Natural killer cell (primary cell): ENCODE measurements around the gene FOXD4L6. TPM values are rescaled to one million over a fixed set of nuclear protein-coding genes. Genes with fewer than 3 reads are reported as not detected.
"Not testable (repeated sequence)": the region's sequence is repeated elsewhere in the genome, so short reads cannot be mapped to it uniquely, and the experiment has no call there.

Experiments used
- ATAC-seq, 3 donors: fragments of 150-1000 bp in 2 of 3; fragments of 200-7000 bp in 1 of 3; cut with Tn5 transposase; 1 replicate in 1 of 3; 2 replicates in 2 of 3; pipeline ENCODE4 v1.10.0; 2021; ENCODE audit warnings: mild to moderate bottlenecking in 2 of 3, moderate library complexity in 2 of 3
- DNase-seq, 2 donors: peaks; one replicate each; pipeline versions ENCODE4 v3.0.0 to v3.0.0-alpha.2; 2013 to 2021; ENCODE audit warnings: mixed read lengths in 1 of 2
- H3K27ac ChIP-seq: one replicate; pipeline ENCODE4 v1.5.1; 2013; ENCODE audit warnings: mild to moderate bottlenecking, low read length
- H3K27me3 ChIP-seq: one replicate; pipeline ENCODE4 v1.6.1; 2013; ENCODE audit warnings: low read length; ENCODE audit not compliant: control insufficient read depth, insufficient read depth
- H3K36me3 ChIP-seq: one replicate; pipeline ENCODE4 v1.6.1; 2013; ENCODE audit warnings: low read length; ENCODE audit not compliant: control insufficient read depth, insufficient read depth
- H3K4me1 ChIP-seq: one replicate; pipeline ENCODE4 v1.6.1; 2013; ENCODE audit warnings: low read length; ENCODE audit not compliant: control insufficient read depth, insufficient read depth
- H3K4me3 ChIP-seq: one replicate; pipeline ENCODE4 v1.5.1; 2013; ENCODE audit warnings: low read length
- H3K9me3 ChIP-seq: one replicate; pipeline ENCODE4 v1.6.1; 2013; ENCODE audit warnings: low read length; ENCODE audit not compliant: control insufficient read depth, insufficient read depth
- H3K27ac Mint-ChIP-seq, 2 donors: one replicate each; pipeline ENCODE4 v1.8.0; 2022; ENCODE audit warnings: mild to moderate bottlenecking in 2 of 2, mixed read lengths in 2 of 2, moderate library complexity in 1 of 2
- H3K27me3 Mint-ChIP-seq, 2 donors: one replicate each; pipeline ENCODE4 v1.8.0; 2022; ENCODE audit warnings: low read depth in 2 of 2, mixed read lengths in 2 of 2
- H3K36me3 Mint-ChIP-seq: one replicate; pipeline ENCODE4 v1.8.0; 2022; ENCODE audit warnings: mixed read lengths
- H3K4me1 Mint-ChIP-seq, 2 donors: one replicate each; pipeline ENCODE4 v1.8.0; 2022; ENCODE audit warnings: mixed read lengths in 2 of 2
- H3K4me3 Mint-ChIP-seq: one replicate; pipeline ENCODE4 v1.8.0; 2022; ENCODE audit warnings: mild to moderate bottlenecking, moderate library complexity, mixed read lengths
- H3K9me3 Mint-ChIP-seq, 2 donors: one replicate each; pipeline ENCODE4 v1.8.0; 2022; ENCODE audit warnings: mixed read lengths in 2 of 2
- WGBS: methylation state at CpG from one replicate; pipeline ENCODE4 v1.1.7; 2013; ENCODE audit warnings: missing lambda C conversion rate; ENCODE audit not compliant: insufficient coverage; 5-methylcytosine and 5-hydroxymethylcytosine counted together
- intact Hi-C: fragments of 100-400 bp; cut with micrococcal nuclease; formaldehyde crosslinking; loops from one replicate; pipeline ENCODE4 v1.14.2; 2022
- total RNA-seq, 4 donors: library from RNA; stranded (reverse); fragments of 120-200 nt in 1 of 4; gene quantifications; one replicate each; pipeline versions ENCODE4 v1.2.3 to v1.2.4, GENCODE V29; 2013 to 2022

The FOXD4L6 gene
- total RNA-seq, 3 donors from 2014 or later (not counting 1 experiment from before 2014, with no cell fraction given) = not detected

GRCh38 chr9:41110913-41111312, 17.6 kb downstream of the FOXD4L6 start:
- DNase-seq, H3K27me3 Mint-ChIP-seq, intact Hi-C loops, H3K27me3 ChIP-seq, H3K4me1 Mint-ChIP-seq, ATAC-seq, H3K9me3 ChIP-seq, H3K9me3 Mint-ChIP-seq, H3K36me3 Mint-ChIP-seq, H3K4me1 ChIP-seq, H3K36me3 ChIP-seq, H3K27ac ChIP-seq, H3K4me3 Mint-ChIP-seq, H3K4me3 ChIP-seq, H3K27ac Mint-ChIP-seq: not testable (repeated sequence)
- WGBS = 31% methylated on average over 3 of the region's 10 CpGs

- H3K9me3 Mint-ChIP-seq, H3K27ac Mint-ChIP-seq, H3K4me3 Mint-ChIP-seq, H3K36me3 ChIP-seq, H3K4me1 ChIP-seq, H3K36me3 Mint-ChIP-seq, intact Hi-C loops, DNase-seq, H3K9me3 ChIP-seq, H3K27me3 Mint-ChIP-seq, ATAC-seq, H3K4me1 Mint-ChIP-seq, H3K27ac ChIP-seq, H3K27me3 ChIP-seq, H3K4me3 ChIP-seq: not testable (repeated sequence)
- no CpG with 5 or more reads among the region's 13 CpGs for WGBS
Measured at GRCh38 chr9:41109253-41109652, 19.2 kb downstream of the FOXD4L6 start.

GRCh38 chr9:41108816-41109215, 19.7 kb downstream of the FOXD4L6 start:
- H3K27me3 Mint-ChIP-seq, intact Hi-C loops, H3K36me3 Mint-ChIP-seq, H3K4me3 Mint-ChIP-seq, H3K9me3 Mint-ChIP-seq, DNase-seq, ATAC-seq, H3K27ac ChIP-seq, H3K4me3 ChIP-seq, H3K36me3 ChIP-seq, H3K4me1 Mint-ChIP-seq, H3K4me1 ChIP-seq, H3K27me3 ChIP-seq, H3K9me3 ChIP-seq, H3K27ac Mint-ChIP-seq: not testable (repeated sequence)
- WGBS = no CpG with 5 or more reads among the region's 22 CpGs

GRCh38 chr9:41106472-41107116, 21.9 kb downstream of the FOXD4L6 start:
- WGBS = 28% methylated on average over 7 of the region's 34 CpGs
- H3K27ac ChIP-seq, H3K36me3 Mint-ChIP-seq, H3K9me3 ChIP-seq, DNase-seq, intact Hi-C loops, H3K4me1 Mint-ChIP-seq, H3K4me3 ChIP-seq, H3K27ac Mint-ChIP-seq, H3K4me1 ChIP-seq, H3K36me3 ChIP-seq, H3K27me3 Mint-ChIP-seq, H3K4me3 Mint-ChIP-seq, H3K27me3 ChIP-seq, ATAC-seq, H3K9me3 Mint-ChIP-seq: not testable (repeated sequence)

GRCh38 chr9:41105557-41106253, 22.8 kb downstream of the FOXD4L6 start:
- H3K4me1 Mint-ChIP-seq, H3K4me3 Mint-ChIP-seq, H3K4me3 ChIP-seq, H3K9me3 ChIP-seq, H3K27me3 Mint-ChIP-seq, intact Hi-C loops, H3K36me3 Mint-ChIP-seq, H3K9me3 Mint-ChIP-seq, H3K27me3 ChIP-seq, H3K36me3 ChIP-seq, ATAC-seq, DNase-seq, H3K27ac Mint-ChIP-seq, H3K4me1 ChIP-seq, H3K27ac ChIP-seq: not testable (repeated sequence)
- 55% methylated on average over 6 of the region's 13 CpGs for WGBS

GRCh38 chr9:41104542-41104941, 23.9 kb downstream of the FOXD4L6 start:
- no CpG with 5 or more reads among the region's 19 CpGs for WGBS
- H3K27ac ChIP-seq, H3K9me3 ChIP-seq, H3K27me3 ChIP-seq, H3K36me3 Mint-ChIP-seq, ATAC-seq, H3K4me1 Mint-ChIP-seq, DNase-seq, H3K4me3 Mint-ChIP-seq, H3K36me3 ChIP-seq, intact Hi-C loops, H3K4me1 ChIP-seq, H3K27ac Mint-ChIP-seq, H3K4me3 ChIP-seq, H3K27me3 Mint-ChIP-seq, H3K9me3 Mint-ChIP-seq: not testable (repeated sequence)

GRCh38 chr9:41100508-41100907, 28.0 kb downstream of the FOXD4L6 start:
- intact Hi-C loops, ATAC-seq, H3K9me3 ChIP-seq, H3K4me1 ChIP-seq, H3K4me3 ChIP-seq, H3K36me3 ChIP-seq, H3K27me3 ChIP-seq, H3K36me3 Mint-ChIP-seq, H3K4me1 Mint-ChIP-seq, H3K27me3 Mint-ChIP-seq, H3K9me3 Mint-ChIP-seq, H3K27ac Mint-ChIP-seq, DNase-seq, H3K4me3 Mint-ChIP-seq, H3K27ac ChIP-seq: not testable (repeated sequence)
- WGBS = 66% methylated on average over 4 of the region's 7 CpGs

GRCh38 chr9:41098759-41099158, 29.7 kb downstream of the FOXD4L6 start:
- H3K36me3 ChIP-seq, H3K4me3 ChIP-seq, DNase-seq, H3K4me1 Mint-ChIP-seq, H3K4me3 Mint-ChIP-seq, H3K9me3 ChIP-seq, intact Hi-C loops, H3K36me3 Mint-ChIP-seq, H3K27me3 ChIP-seq, H3K4me1 ChIP-seq, H3K9me3 Mint-ChIP-seq, H3K27ac Mint-ChIP-seq, H3K27ac ChIP-seq, ATAC-seq, H3K27me3 Mint-ChIP-seq: not testable (repeated sequence)
- WGBS = 84% methylated on average over 3 of the region's 4 CpGs
